Naive thymus-derived CD8-positive, alpha-beta T cell (primary cell): Measurements from ENCODE around the gene EOGT. TPM values are rescaled to one million over a fixed set of nuclear protein-coding genes. Genes with fewer than 3 reads are reported as not detected.

Source experiments
- ATAC-seq, 2 donors: fragments of 150-1000 bp; cut with Tn5 transposase in 1 of 2; sonication (Bioruptor Pico), chemical (Tn5 transposase) in 1 of 2; 1 replicate in 1 of 2; 2 replicates in 1 of 2; pipeline ENCODE4 v1.10.0; 2021; ENCODE audit warnings: mild to moderate bottlenecking in 2 of 2, moderate library complexity in 2 of 2
- POLR2A ChIA-PET: fragments of 350-600 bp; sonication (Branson Sonifier 250); formaldehyde crosslinking; loops from one replicate; lab custom pipeline; 2021; ENCODE audit warnings: antibody characterized with exemption; lab: Charles Lee
- DNase-seq, 10 donors: peaks; one replicate each; pipeline versions ENCODE4 v3.0.0 to v3.0.0-alpha.2; 2020 to 2022
- H3K27ac Mint-ChIP-seq, 10 donors: one replicate each; pipeline ENCODE4 v1.8.0; 2020 to 2022; ENCODE audit warnings: mild to moderate bottlenecking in 10 of 10, mixed read lengths in 10 of 10, moderate library complexity in 4 of 10, inconsistent platforms in 1 of 10
- H3K27me3 Mint-ChIP-seq, 5 donors: one replicate each; pipeline ENCODE4 v1.8.0; 2021 to 2022; ENCODE audit warnings: mixed read lengths in 5 of 5
- H3K36me3 Mint-ChIP-seq, 3 donors: one replicate each; pipeline ENCODE4 v1.8.0; 2020 to 2022; ENCODE audit warnings: mixed read lengths in 3 of 3, mild to moderate bottlenecking in 2 of 3, inconsistent platforms in 1 of 3
- H3K4me1 Mint-ChIP-seq, 4 donors: one replicate each; pipeline ENCODE4 v1.8.0; 2021 to 2022; ENCODE audit warnings: mixed read lengths in 4 of 4
- H3K4me3 Mint-ChIP-seq, 10 donors: one replicate each; pipeline ENCODE4 v1.8.0; 2020 to 2022; ENCODE audit warnings: mild to moderate bottlenecking in 10 of 10, mixed read lengths in 10 of 10, moderate library complexity in 6 of 10, inconsistent platforms in 1 of 10
- H3K9me3 Mint-ChIP-seq, 9 donors: one replicate each; pipeline ENCODE4 v1.8.0; 2020 to 2022; ENCODE audit warnings: mixed read lengths in 9 of 9, mild to moderate bottlenecking in 3 of 9, inconsistent platforms in 1 of 9, moderate library complexity in 1 of 9
- polyA plus RNA-seq, 3 donors: library from polyadenylated mRNA; unstranded; fragments of 300-500 nt; fragmentation: Illumina TruSeq; gene quantifications; one replicate each; pipeline ENCODE4 v1.2.3, GENCODE V29; 2021
- total RNA-seq, 8 experiments: library from RNA in 2 of 8; stranded (reverse) in 2 of 8; gene quantifications; one replicate each; pipeline ENCODE4 v1.2.3 and lab custom pipeline; 2021 to 2026

The EOGT gene
- total and polyA plus RNA-seq, 5 experiments from 2014 or later = 5.0 to 17.4 (median 5.7) TPM

- Mint-ChIP-seq H3K4me1 (no peaks in the 10 kb centered on the region), H3K9me3 (no peaks in the 10 kb centered on the region), H3K36me3 (peaks cover 0 to 53% (median 26%) of the 10 kb centered on the region in 3 donors), H3K4me3 (no peak overlapping the region), H3K27me3 (no peaks in the 10 kb centered on the region), H3K27ac (no peak overlapping the region)
- POLR2A ChIA-PET = no interaction called here
- no peak for ATAC-seq
- DNase-seq = no peak
Measured at GRCh38 chr3:68977486-68978167, 35.9 kb downstream of the EOGT start.

DNA sequence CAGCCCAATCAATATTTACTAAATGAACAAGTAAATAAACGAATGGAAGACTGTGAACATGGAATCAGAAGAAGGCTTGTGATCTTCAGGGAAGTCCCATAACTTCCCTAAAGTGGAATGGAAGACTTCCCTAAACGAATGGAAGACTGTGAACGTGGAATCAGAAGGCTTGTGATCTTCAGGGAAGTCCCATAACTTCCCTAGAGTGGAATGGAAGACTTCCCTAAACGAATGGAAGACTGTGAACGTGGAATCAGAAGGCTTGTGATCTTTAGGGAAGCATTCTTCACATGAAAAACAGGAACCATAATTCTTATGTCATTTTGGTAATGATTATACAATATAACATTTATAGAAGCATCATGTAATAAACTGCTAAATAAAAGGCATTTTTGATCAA, 38.8 kb downstream of the EOGT start:
- Mint-ChIP-seq H3K4me1 (no peaks in the 10 kb centered on the region), H3K27ac (no peak overlapping the region)

GRCh38 chr3:68973639-68974038, 39.8 kb downstream of the EOGT start:
- no peak overlapping the region for H3K4me3 Mint-ChIP-seq
- H3K36me3 Mint-ChIP-seq = peaks cover 0 to 20% (median 15%) of the 10 kb centered on the region in 3 donors
- no peak overlapping the region for H3K27ac Mint-ChIP-seq
- H3K4me1 Mint-ChIP-seq = no peaks in the 10 kb centered on the region
- no peaks in the 10 kb centered on the region for H3K9me3 Mint-ChIP-seq
- no peak for ATAC-seq
- peaks cover 0 to 7% (median 4%) of the 10 kb centered on the region in 5 donors for H3K27me3 Mint-ChIP-seq
- POLR2A ChIA-PET = no interaction called here
- DNase-seq = no peak

More for the DNA sequence above, 38.8 kb downstream of the EOGT start:
- Mint-ChIP-seq H3K36me3 (peaks cover 0 to 30% (median 15%) of the 10 kb centered on the region in 3 donors), H3K4me3 (no peak overlapping the region), H3K27me3 (peaks cover 0 to 4% (median 0%) of the 10 kb centered on the region in 5 donors), H3K9me3 (no peaks in the 10 kb centered on the region)
- DNase-seq (no peak), ATAC-seq (no peak)
- POLR2A ChIA-PET = no interaction called here

DNA sequence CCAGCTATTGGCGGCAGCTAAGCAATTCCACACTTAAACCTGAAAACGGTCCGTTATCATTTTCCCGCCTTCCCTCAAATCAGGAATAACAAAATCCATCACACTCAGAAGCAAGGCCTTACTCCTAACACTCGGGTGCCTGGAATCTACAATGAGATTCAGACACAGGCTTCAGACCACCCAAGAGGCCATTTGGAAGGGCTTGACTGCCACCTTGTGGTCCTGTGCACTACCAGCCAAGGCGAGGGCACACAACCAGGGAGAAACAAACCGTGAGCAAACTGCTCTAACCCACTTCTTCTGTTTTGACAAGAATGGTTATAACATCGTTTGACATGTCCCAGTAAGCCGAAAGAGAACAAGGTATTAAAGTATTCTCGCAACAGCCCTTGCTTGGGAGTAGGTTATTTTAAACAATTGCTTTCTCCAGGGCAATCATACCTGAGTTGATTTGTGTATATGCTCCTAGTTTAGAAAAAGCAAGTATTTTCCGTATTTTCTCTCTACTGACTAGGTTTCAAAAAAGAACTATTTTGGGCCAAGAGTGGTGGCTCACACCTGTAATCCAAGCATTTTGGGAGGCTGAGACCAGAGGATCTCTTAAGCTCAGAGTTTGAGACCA, 41.0 kb downstream of the EOGT start:
- POLR2A ChIA-PET = no interaction called here
- no peak overlapping the region for H3K4me3 Mint-ChIP-seq
- H3K27me3 Mint-ChIP-seq = peaks cover 0 to 16% (median 6%) of the 10 kb centered on the region in 5 donors
- peak in 9 of 10 donors; percentile 6 to 38 (median 21) for DNase-seq
- no peaks in the 10 kb centered on the region for H3K9me3 Mint-ChIP-seq
- H3K27ac Mint-ChIP-seq = no peak overlapping the region
- H3K36me3 Mint-ChIP-seq = peaks cover 0 to 8% (median 6%) of the 10 kb centered on the region in 3 donors
- no peaks in the 10 kb centered on the region for H3K4me1 Mint-ChIP-seq
- peak; percentile 53 to 62 for ATAC-seq

DNA sequence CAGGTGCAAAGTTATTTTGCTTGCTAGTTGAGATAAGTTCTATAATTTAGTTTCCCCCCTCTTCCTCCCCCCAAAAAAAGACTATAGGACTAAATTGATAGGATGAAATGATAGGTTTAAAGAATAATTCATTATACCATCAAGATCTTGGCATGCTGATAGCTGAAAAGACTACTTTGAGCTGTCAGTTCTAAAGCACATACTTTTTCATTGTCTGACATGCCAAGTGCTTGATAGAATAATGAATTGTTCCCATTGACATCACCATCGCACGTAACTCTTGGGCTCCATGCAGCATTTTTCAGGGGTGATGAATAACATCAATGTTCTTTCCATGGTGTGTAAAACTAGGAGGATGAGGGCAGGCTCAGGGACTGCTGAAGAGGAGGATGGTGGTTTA, 48.8 kb downstream of the EOGT start:
- Mint-ChIP-seq H3K4me1 (no peaks in the 10 kb centered on the region), H3K36me3 (peaks cover 0 to 5% (median 0%) of the 10 kb centered on the region in 3 donors), H3K27ac (no peak overlapping the region), H3K27me3 (peaks cover 4 to 36% (median 21%) of the 10 kb centered on the region in 5 donors), H3K4me3 (no peak overlapping the region), H3K9me3 (no peaks in the 10 kb centered on the region)
- no peak for ATAC-seq
- DNase-seq = no peak
- POLR2A ChIA-PET = no interaction called here

- H3K36me3 Mint-ChIP-seq = peaks cover 0 to 5% (median 0%) of the 10 kb centered on the region in 3 donors
- DNase-seq (no peak), ATAC-seq (no peak)
- no peaks in the 10 kb centered on the region for H3K4me1 Mint-ChIP-seq
- no peak overlapping the region for H3K4me3 Mint-ChIP-seq
- POLR2A ChIA-PET = no interaction called here
- no peaks in the 10 kb centered on the region for H3K9me3 Mint-ChIP-seq
- peaks cover 5 to 42% (median 23%) of the 10 kb centered on the region in 5 donors for H3K27me3 Mint-ChIP-seq
- no peak overlapping the region for H3K27ac Mint-ChIP-seq
Measured at GRCh38 chr3:68963891-68964290, 49.6 kb downstream of the EOGT start.

- H3K4me3 Mint-ChIP-seq = no peak overlapping the region
- peaks cover 0 to 5% (median 0%) of the 10 kb centered on the region in 3 donors for H3K36me3 Mint-ChIP-seq
- H3K27me3 Mint-ChIP-seq = peaks cover 5 to 42% (median 19%) of the 10 kb centered on the region in 5 donors
- no peak for ATAC-seq
- POLR2A ChIA-PET = no interaction called here
- H3K27ac Mint-ChIP-seq = no peak overlapping the region
- H3K4me1 Mint-ChIP-seq = no peaks in the 10 kb centered on the region
- no peak for DNase-seq
- H3K9me3 Mint-ChIP-seq = no peaks in the 10 kb centered on the region
Measured at GRCh38 chr3:68963376-68963775, 50.1 kb downstream of the EOGT start.

DNA sequence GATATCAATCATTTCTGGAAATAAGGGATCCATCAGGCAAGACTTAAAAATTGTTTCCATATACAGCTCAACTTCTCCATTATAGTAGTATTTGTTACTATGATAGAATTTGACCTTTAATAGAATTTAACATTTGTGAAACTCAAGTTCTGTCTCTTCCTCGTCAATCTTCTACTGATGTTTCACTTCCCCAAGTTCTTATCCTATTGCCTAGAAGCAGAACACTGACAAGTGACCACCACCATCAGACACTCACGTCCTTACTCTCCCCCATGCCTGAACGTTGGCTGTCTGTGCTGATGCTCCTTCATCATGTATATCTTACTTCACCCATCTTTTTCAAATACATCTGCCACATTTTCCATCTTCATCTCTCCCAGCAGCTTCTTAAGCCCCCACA, 54.6 kb downstream of the EOGT start:
- no peak for ATAC-seq
- POLR2A ChIA-PET = no interaction called here
- DNase-seq = no peak
- Mint-ChIP-seq H3K4me1 (peaks cover 0 to 2% (median 0%) of the 10 kb centered on the region in 4 donors), H3K27me3 (peaks cover 10 to 49% (median 29%) of the 10 kb centered on the region in 5 donors), H3K9me3 (peaks cover 0 to 2% (median 0%) of the 10 kb centered on the region in 9 donors), H3K4me3 (no peak overlapping the region), H3K27ac (no peak overlapping the region), H3K36me3 (no peaks in the 10 kb centered on the region)

GRCh38 chr3:68957895-68958294, 55.6 kb downstream of the EOGT start:
- H3K4me3 Mint-ChIP-seq = no peak overlapping the region
- POLR2A ChIA-PET = no interaction called here
- peaks cover 0 to 2% (median 0%) of the 10 kb centered on the region in 4 donors for H3K4me1 Mint-ChIP-seq

GRCh38 chr3:68953816-68954444, 59.6 kb downstream of the EOGT start:
- no peak overlapping the region for H3K4me3 Mint-ChIP-seq
- ATAC-seq = no peak

More at GRCh38 chr3:68957895-68958294, 55.6 kb downstream of the EOGT start:
- H3K27me3 Mint-ChIP-seq = peaks cover 9 to 49% (median 33%) of the 10 kb centered on the region in 5 donors
- H3K9me3 Mint-ChIP-seq = peaks cover 0 to 2% (median 0%) of the 10 kb centered on the region in 9 donors
- DNase-seq = no peak
- no peak for ATAC-seq
- H3K36me3 Mint-ChIP-seq = no peaks in the 10 kb centered on the region
- no peak overlapping the region for H3K27ac Mint-ChIP-seq

GRCh38 chr3:68945225-68945624, 68.3 kb downstream of the EOGT start:
- Mint-ChIP-seq H3K4me3 (no peak overlapping the region), H3K27ac (no peak overlapping the region), H3K27me3 (peaks cover 10 to 31% (median 23%) of the 10 kb centered on the region in 5 donors), H3K36me3 (no peaks in the 10 kb centered on the region), H3K9me3 (no peaks in the 10 kb centered on the region), H3K4me1 (no peaks in the 10 kb centered on the region)
- POLR2A ChIA-PET = no interaction called here
- DNase-seq (no peak), ATAC-seq (no peak)

More at GRCh38 chr3:68953816-68954444, 59.6 kb downstream of the EOGT start:
- peaks cover 0 to 2% (median 0%) of the 10 kb centered on the region in 9 donors for H3K9me3 Mint-ChIP-seq
- H3K27me3 Mint-ChIP-seq = peaks cover 7 to 22% (median 21%) of the 10 kb centered on the region in 5 donors
- POLR2A ChIA-PET = no interaction called here
- no peak overlapping the region for H3K27ac Mint-ChIP-seq
- H3K4me1 Mint-ChIP-seq = peaks cover 0 to 2% (median 0%) of the 10 kb centered on the region in 4 donors
- no peaks in the 10 kb centered on the region for H3K36me3 Mint-ChIP-seq
- no peak for DNase-seq

- H3K27me3 Mint-ChIP-seq = peaks cover 11 to 34% (median 23%) of the 10 kb centered on the region in 5 donors
- no peak for DNase-seq
- H3K4me3 Mint-ChIP-seq = no peak overlapping the region
- no peak for ATAC-seq
- H3K9me3 Mint-ChIP-seq = no peaks in the 10 kb centered on the region
- POLR2A ChIA-PET = interaction anchor here (0.6 kb wide), 1 partner anchor 12 kb away, joined by 3 read pairs; no protein-coding TSS in a partner anchor
- no peak overlapping the region for H3K27ac Mint-ChIP-seq
- no peaks in the 10 kb centered on the region for H3K4me1 Mint-ChIP-seq
- H3K36me3 Mint-ChIP-seq = no peaks in the 10 kb centered on the region
Measured at GRCh38 chr3:68943753-68944500, 69.6 kb downstream of the EOGT start.
